H1 (cell line): ENCODE data around the gene ACSL6. TPM values are rescaled to one million over a fixed set of nuclear protein-coding genes. Genes with fewer than 3 reads are reported as not detected.

Experiments used
- CTCF ChIA-PET: fragments of 300-600 bp; sonication (Branson Sonifier 250); formaldehyde crosslinking; loops from one replicate; lab custom pipeline; 2021; ENCODE audit not compliant: partially characterized antibody; lab: Charles Lee
- POLR2A ChIA-PET: fragments of 300-600 bp; sonication (Branson Sonifier 250); formaldehyde crosslinking; loops from one replicate; lab custom pipeline; 2021; ENCODE audit warnings: inconsistent platforms; ENCODE audit not compliant: partially characterized antibody; lab: Charles Lee
- DNase-seq, 2 experiments: peaks; one replicate each; pipeline versions ENCODE4 v3.0.0 to v3.0.0-alpha.2; 2010 to 2022; ENCODE audit warnings: low spot score in 2 of 2, low read depth in 1 of 2, mixed read lengths in 1 of 2
- FAIRE-seq: peaks from 2 replicates; lab custom pipeline; 2011; peaks lifted over from hg19 to GRCh38; lab: Jason Lieb, UNC
- H2AFZ ChIP-seq: 2 replicates; pipeline ENCODE4 v1.8.1; 2012; ENCODE audit warnings: low read length, inconsistent platforms
- H2AK5ac ChIP-seq: 2 replicates; pipeline ENCODE4 v1.6.1; 2013; ENCODE audit warnings: low read depth, low read length
- H2BK120ac ChIP-seq: replicated peaks from 2 replicates; pipeline ENCODE3; 2013; ENCODE audit warnings: low read depth, low read length, inconsistent platforms
- H2BK12ac ChIP-seq: 2 replicates; pipeline ENCODE4 v1.6.1; 2013; ENCODE audit warnings: low read depth, low read length
- H2BK15ac ChIP-seq: 2 replicates; pipeline ENCODE4 v1.6.1; 2013; ENCODE audit warnings: low read length
- H2BK20ac ChIP-seq: 2 replicates; pipeline ENCODE4 v1.6.1; 2013; ENCODE audit warnings: low read length
- H2BK5ac ChIP-seq: 2 replicates; pipeline ENCODE4 v1.6.1; 2013; ENCODE audit warnings: low read depth, low read length
- H3K14ac ChIP-seq: 2 replicates; pipeline ENCODE4 v1.6.1; 2013; ENCODE audit warnings: inconsistent platforms; ENCODE audit not compliant: insufficient read length
- H3K18ac ChIP-seq: 2 replicates; pipeline ENCODE4 v1.6.1; 2013; ENCODE audit warnings: low read length; ENCODE audit errors: extremely low read depth
- H3K23ac ChIP-seq: 2 replicates; pipeline ENCODE4 v1.6.1; 2013; ENCODE audit warnings: inconsistent platforms; ENCODE audit not compliant: insufficient read length
- H3K23me2 ChIP-seq: 2 replicates; pipeline ENCODE4 v1.6.1; 2013; ENCODE audit warnings: low read depth, low read length
- H3K27ac ChIP-seq: 2 replicates; pipeline ENCODE4 v1.6.1; 2011; ENCODE audit warnings: low read depth, low read length, inconsistent platforms
- H3K27me3 ChIP-seq, 4 experiments: replicated peaks in 1 of 4; 1 replicate in 1 of 4; 2 replicates in 3 of 4; pipeline versions ENCODE4 v1.6.1 to v1.8.1; 2011 to 2013; ENCODE audit warnings: low read length in 3 of 4, mild to moderate bottlenecking in 3 of 4, inconsistent platforms in 2 of 4, mixed read lengths in 2 of 4, moderate library complexity in 1 of 4; ENCODE audit not compliant: control insufficient read depth in 3 of 4, insufficient read depth in 3 of 4; ENCODE audit errors: extremely low read depth in 1 of 4
- H3K36me3 ChIP-seq, 4 experiments: 2 replicates each; pipeline versions ENCODE4 v1.6.1 to v1.8.1; 2011 to 2013; ENCODE audit warnings: mild to moderate bottlenecking in 4 of 4, low read length in 3 of 4, moderate library complexity in 2 of 4, control low read depth in 1 of 4, inconsistent platforms in 1 of 4; ENCODE audit not compliant: insufficient read depth in 4 of 4, control insufficient read depth in 2 of 4
- H3K4ac ChIP-seq: replicated peaks from 2 replicates; pipeline ENCODE3; 2013; ENCODE audit warnings: low read length, low read depth, mixed read lengths, inconsistent platforms; ENCODE audit not compliant: insufficient read length
- H3K4me1 ChIP-seq, 4 experiments: replicated peaks in 1 of 4; 1 replicate in 1 of 4; 2 replicates in 3 of 4; pipeline versions ENCODE4 v1.6.1 to v1.8.1; 2011 to 2013; ENCODE audit warnings: low read length in 3 of 4, inconsistent platforms in 2 of 4, mixed read lengths in 1 of 4; ENCODE audit not compliant: insufficient read depth in 4 of 4, control insufficient read depth in 3 of 4
- H3K4me2 ChIP-seq, 2 experiments: 2 replicates each; pipeline versions ENCODE4 v1.6.1 to v1.8.1; 2011 to 2013; ENCODE audit warnings: low read depth in 2 of 2, low read length in 2 of 2, control low read depth in 1 of 2, inconsistent platforms in 1 of 2, mild to moderate bottlenecking in 1 of 2; ENCODE audit not compliant: insufficient read depth in 1 of 2
- H3K4me3 ChIP-seq, 4 experiments: fragments of 200-600, 300-600 bp in 1 of 4; sonication (generic), shearing (Covaris generic), sonication (Bioruptor Twin) in 1 of 4; 2 replicates each; pipeline versions ENCODE4 v1.5.1 to v1.8.1; 2011 to 2016; ENCODE audit warnings: low read length in 4 of 4, low read depth in 3 of 4, control low read depth in 2 of 4, inconsistent platforms in 2 of 4, mild to moderate bottlenecking in 2 of 4, mixed read lengths in 1 of 4, moderate library complexity in 1 of 4; ENCODE audit not compliant: insufficient read depth in 2 of 4; ENCODE audit errors: extremely low read depth in 1 of 4
- H3K56ac ChIP-seq: replicated peaks from 2 replicates; pipeline ENCODE3; 2013; ENCODE audit warnings: low read depth, mild to moderate bottlenecking, mixed read lengths, low read length, inconsistent platforms; ENCODE audit not compliant: insufficient read length
- H3K79me1 ChIP-seq: 2 replicates; pipeline ENCODE4 v1.6.1; 2013; ENCODE audit warnings: low read depth, low read length, control low read depth
- H3K79me2 ChIP-seq, 2 experiments: 2 replicates each; pipeline versions ENCODE4 v1.6.1 to v1.8.1; 2012 to 2013; ENCODE audit warnings: low read length in 2 of 2, mild to moderate bottlenecking in 2 of 2, inconsistent platforms in 1 of 2; ENCODE audit not compliant: insufficient read depth in 2 of 2, control insufficient read depth in 1 of 2
- H3K9ac ChIP-seq, 4 experiments: replicated peaks in 1 of 4; 1 replicate in 1 of 4; 2 replicates in 3 of 4; pipeline versions ENCODE4 v1.6.1 to v1.8.1; 2011 to 2013; ENCODE audit warnings: low read depth in 3 of 4, low read length in 3 of 4, control low read depth in 2 of 4, mild to moderate bottlenecking in 2 of 4, moderate library complexity in 2 of 4, inconsistent platforms in 1 of 4; ENCODE audit errors: extremely low read depth in 1 of 4
- H3K9me3 ChIP-seq, 2 experiments: 2 replicates each; pipeline versions ENCODE4 v1.6.1 to v1.8.1; 2012 to 2013; ENCODE audit warnings: mild to moderate bottlenecking in 2 of 2, moderate library complexity in 2 of 2, control low read depth in 1 of 2, inconsistent platforms in 1 of 2, low read depth in 1 of 2, low read length in 1 of 2, mixed read lengths in 1 of 2; ENCODE audit not compliant: insufficient read depth in 2 of 2
- H4K20me1 ChIP-seq, 2 experiments: replicated peaks in 1 of 2; 2 replicates each; pipeline versions ENCODE3 to v1.8.1; 2011 to 2013; ENCODE audit warnings: inconsistent platforms in 2 of 2, low read length in 2 of 2, mild to moderate bottlenecking in 1 of 2; ENCODE audit not compliant: insufficient read depth in 2 of 2, control insufficient read depth in 1 of 2
- H4K5ac ChIP-seq: 2 replicates; pipeline ENCODE4 v1.6.1; 2013; ENCODE audit warnings: low read length, low read depth, mixed read lengths, inconsistent platforms; ENCODE audit not compliant: insufficient read length
- H4K8ac ChIP-seq: 2 replicates; pipeline ENCODE4 v1.8.0; 2013; ENCODE audit warnings: mild to moderate bottlenecking, moderate library complexity, low read length, inconsistent platforms; ENCODE audit not compliant: insufficient read depth; ENCODE audit errors: extremely low read depth
- H4K91ac ChIP-seq: replicated peaks from 2 replicates; pipeline ENCODE3; 2013; ENCODE audit warnings: low read length, mixed read lengths, inconsistent platforms; ENCODE audit not compliant: insufficient read length
- MAFK ChIP-seq: IDR thresholded peaks from 2 replicates; pipeline ENCODE4 v1.6.1; 2012; ENCODE audit warnings: low read depth, mild to moderate bottlenecking, improper control_type of control experiment, low read length
- PHF8 ChIP-seq: fragments of 200-600 bp; sonication (generic); conservative IDR thresholded peaks from 2 replicates; pipeline ENCODE4 v1.7.1; 2012; ENCODE audit warnings: low read depth, mild to moderate bottlenecking, inconsistent platforms, low read length, moderate library complexity
- WGBS, 2 experiments: shearing (Covaris generic) in 1 of 2; methylation state at CpG; one replicate each; pipeline versions ENCODE4 v1.1.6 to v1.1.7; 2013 to 2015; ENCODE audit warnings: low lambda C conversion rate in 2 of 2, mixed read lengths in 2 of 2, inconsistent platforms in 1 of 2, low coverage in 1 of 2, missing lambda C conversion rate in 1 of 2; ENCODE audit not compliant: insufficient replicate concordance in 2 of 2, insufficient coverage in 1 of 2, insufficient read length in 1 of 2; ENCODE audit errors: extremely low coverage in 1 of 2, missing lambda C conversion rate in 1 of 2; 5-methylcytosine and 5-hydroxymethylcytosine counted together
- polyA plus RNA-seq, 7 experiments: library from polyadenylated mRNA; depleted of rRNA in 3 of 7; stranded (reverse) in 5 of 7; unstranded in 2 of 7; fragments of >200 nt in 5 of 7; fragments of 200-250 nt in 2 of 7; gene quantifications; 1 replicate in 5 of 7; 2 replicates in 1 of 7; 4 replicates in 1 of 7; pipeline versions ENCODE4 v1.2.1 to v1.2.3, GENCODE V29; 2011 to 2013; ENCODE audit warnings: missing spikeins in 2 of 7, mixed read lengths in 2 of 7
- total RNA-seq: library from RNA; stranded (reverse); fragmentation: NEBNext Ultra II Directional; extraction: Animal tissue kit (Norgen Biotek cat#: 25700); gene quantifications from 2 replicates; pipeline ENCODE4 v1.2.1, GENCODE V29; 2021

ACSL6 gene
- total and polyA plus RNA-seq, 2 of the 8 experiments (the other 6 are each of a cell fraction or from before 2014, with no cell fraction given): 2.3 to 2.4 TPM

DNA sequence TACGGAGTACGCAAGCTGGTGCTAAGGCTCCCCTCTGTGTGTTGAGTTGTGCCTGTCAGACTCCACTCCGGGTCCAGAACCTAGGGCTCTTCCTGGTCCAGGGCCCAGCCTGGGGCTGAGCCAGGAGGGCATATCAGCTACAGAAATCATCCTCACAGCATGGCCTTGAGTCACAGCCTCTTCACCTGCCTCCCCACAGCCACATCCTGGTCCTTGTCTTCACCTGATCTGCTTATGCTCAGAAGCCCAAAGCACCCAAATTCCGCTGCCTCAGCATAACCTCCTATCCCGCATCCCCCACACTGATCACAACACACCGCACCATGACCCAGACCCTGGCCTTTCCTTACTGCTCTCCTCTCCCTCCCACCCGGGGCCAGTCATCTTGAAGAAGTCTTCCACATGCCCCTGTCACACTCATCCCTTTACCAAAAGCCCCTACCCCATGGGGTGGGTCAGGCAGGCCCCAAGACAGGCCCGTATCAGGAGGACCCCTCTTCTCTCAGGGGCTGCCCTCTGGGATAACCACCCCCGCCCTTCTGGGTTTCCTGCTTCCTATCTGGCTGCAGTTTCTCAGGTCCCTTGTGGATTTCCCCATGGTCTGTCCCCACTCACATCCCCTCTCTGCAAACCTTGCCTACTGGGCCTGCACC is 47.7 kb upstream of the ACSL6 start:
- Histone ChIP-seq H3K9ac (no peak overlapping the region), H2AFZ (peak overlapping the region; percentile 59; the same call in 1 of the 2 replicates), H3K4me3 (no peak overlapping the region), H2BK15ac (peak overlapping the region; percentile 83; the same call in 1 of the 2 replicates), H4K8ac (no peak overlapping the region), H2BK120ac (no peak overlapping the region), H3K9me3 (no peaks in the 10 kb centered on the region), H3K79me1 (no peaks in the 10 kb centered on the region), H4K20me1 (no peaks in the 10 kb centered on the region), H2BK12ac (0 out of 2 replicates have a peak overlapping the region, but pooled peaks have one; percentile 39), H4K5ac (no peak overlapping the region), H2BK5ac (no peak overlapping the region), H3K23ac (no peak overlapping the region), H3K56ac (no peak overlapping the region), H3K4ac (no peak overlapping the region), H2BK20ac (no peak overlapping the region), H3K14ac (no peak overlapping the region), H3K27me3 (no peaks in the 10 kb centered on the region), H3K4me2 (no peak overlapping the region), H3K36me3 (no peaks in the 10 kb centered on the region), H3K23me2 (no peaks in the 10 kb centered on the region), H4K91ac (no peak overlapping the region), H3K79me2 (no peaks in the 10 kb centered on the region), H2AK5ac (no peak overlapping the region), H3K18ac (no peak overlapping the region), H3K4me1 (no peaks in the 10 kb centered on the region; a peak in 1 of 7 replicates), H3K27ac (no peak overlapping the region)
- DNase-seq (peak in 1 of 2 experiments; percentile 39), FAIRE-seq (no peak)
- TF ChIP-seq MAFK (peak; percentile 57; the same call in 1 of the 2 replicates), PHF8 (no peak)
- ChIA-PET CTCF (interaction anchor here (1.0 to 2.0 kb wide), 4 partner anchors 131 to 470 kb away, joined by 3 to 7 read pairs (median 4); partner anchors contain the start of gene P4HA2), POLR2A (no interaction called here)
- 91% methylated on average over 9 of the region's 9 CpGs; no CpG with 5 or more reads in 1 of the 2 experiments for WGBS, 2 experiments
